Activated naive CD4-positive, alpha-beta T cell treated with anti-CD3 and anti-CD28 coated beads, Interleukin-2, amount 10 ng/mL, durations not matched to agents 7 days and 5 days (primary cell): ENCODE data around the gene RALA.

Experiments used
- CTCF ChIA-PET: fragments of 350-600 bp; sonication (Branson Sonifier 250); formaldehyde crosslinking; loops from one replicate; lab custom pipeline; 2021; ENCODE audit warnings: antibody characterized with exemption; lab: Charles Lee
- DNase-seq: peaks from one replicate; pipeline ENCODE4 v3.0.0-alpha.2; 2020
- H3K27ac Mint-ChIP-seq: one replicate; pipeline ENCODE4 v1.8.0; 2021; ENCODE audit warnings: mild to moderate bottlenecking, moderate library complexity, mixed read lengths
- H3K27me3 Mint-ChIP-seq: one replicate; pipeline ENCODE4 v1.8.0; 2021; ENCODE audit warnings: mild to moderate bottlenecking, mixed read lengths
- H3K36me3 Mint-ChIP-seq: one replicate; pipeline ENCODE4 v1.8.0; 2021; ENCODE audit warnings: mixed read lengths
- H3K4me1 Mint-ChIP-seq: one replicate; pipeline ENCODE4 v1.8.0; 2021; ENCODE audit warnings: mixed read lengths
- H3K4me3 Mint-ChIP-seq: one replicate; pipeline ENCODE4 v1.8.0; 2021; ENCODE audit warnings: mild to moderate bottlenecking, moderate library complexity, mixed read lengths
- H3K9me3 Mint-ChIP-seq: one replicate; pipeline ENCODE4 v1.8.0; 2021; ENCODE audit warnings: mixed read lengths

The RALA gene

DNA sequence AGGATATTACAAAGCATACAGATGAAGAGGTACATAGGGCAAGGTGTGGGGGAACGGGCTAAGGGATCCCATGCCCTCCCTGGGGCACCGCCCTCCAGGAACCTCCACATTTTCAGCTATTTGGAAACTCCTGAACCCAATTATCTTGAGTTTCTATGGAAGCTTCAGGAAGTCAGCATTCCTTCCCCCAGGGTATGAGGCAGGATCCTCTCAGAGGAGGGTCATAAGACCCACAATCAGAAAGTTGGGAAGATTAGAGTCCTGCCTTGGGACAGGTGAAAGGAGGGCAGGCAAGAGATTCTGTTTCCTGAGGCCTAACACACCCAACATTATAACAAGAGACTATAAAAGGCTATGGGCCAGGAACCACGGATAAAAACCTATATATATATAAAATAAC, 98.0 kb downstream of the RALA start:
- no peak overlapping the region for H3K4me3 Mint-ChIP-seq
- peaks cover under 1% of the 10 kb centered on the region for H3K27me3 Mint-ChIP-seq
- DNase-seq, result no peak
- H3K4me1 Mint-ChIP-seq, result no peaks in the 10 kb centered on the region
- CTCF ChIA-PET, result no interaction called here
- H3K36me3 Mint-ChIP-seq, result no peaks in the 10 kb centered on the region
- H3K27ac Mint-ChIP-seq, result no peak overlapping the region
- H3K9me3 Mint-ChIP-seq, result peaks cover 5% of the 10 kb centered on the region

DNA sequence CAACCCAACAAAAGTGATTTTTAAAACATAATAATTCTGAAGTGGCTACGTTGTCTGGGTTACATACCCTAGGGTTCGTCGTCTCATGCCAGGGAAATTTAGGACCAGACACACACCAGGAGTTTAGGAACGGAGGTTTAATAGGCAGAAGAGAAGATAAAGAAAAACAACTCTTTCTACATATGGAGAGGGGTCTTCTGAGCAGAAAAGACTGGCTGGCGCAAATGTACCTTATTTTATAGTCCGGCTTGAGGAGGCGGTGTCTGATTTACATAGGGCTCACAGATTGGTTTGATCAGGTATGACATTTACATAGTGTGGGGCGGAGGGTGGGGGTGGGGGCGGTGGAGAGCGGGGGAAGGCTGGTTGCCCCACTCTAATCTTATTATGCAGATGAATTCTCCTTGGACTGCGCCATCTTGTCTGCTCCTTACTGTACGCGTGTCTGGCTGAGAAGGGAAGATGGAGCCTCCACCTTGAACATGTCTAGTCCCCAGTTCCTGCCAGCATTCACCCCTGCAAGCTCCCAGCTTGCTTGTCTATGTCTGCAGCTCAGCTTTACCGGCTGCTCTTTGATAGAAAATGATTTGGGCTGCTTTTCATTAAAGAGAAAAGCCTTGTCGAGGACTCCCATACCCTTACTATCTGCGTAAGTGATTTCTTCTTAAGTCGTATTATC, 98.7 kb downstream of the RALA start:
- Mint-ChIP-seq H3K4me1 (no peaks in the 10 kb centered on the region), H3K27me3 (peaks cover 4% of the 10 kb centered on the region), H3K27ac (no peak overlapping the region), H3K4me3 (no peak overlapping the region), H3K9me3 (no peaks in the 10 kb centered on the region), H3K36me3 (no peaks in the 10 kb centered on the region)
- no peak for DNase-seq
- CTCF ChIA-PET, result no interaction called here

DNA sequence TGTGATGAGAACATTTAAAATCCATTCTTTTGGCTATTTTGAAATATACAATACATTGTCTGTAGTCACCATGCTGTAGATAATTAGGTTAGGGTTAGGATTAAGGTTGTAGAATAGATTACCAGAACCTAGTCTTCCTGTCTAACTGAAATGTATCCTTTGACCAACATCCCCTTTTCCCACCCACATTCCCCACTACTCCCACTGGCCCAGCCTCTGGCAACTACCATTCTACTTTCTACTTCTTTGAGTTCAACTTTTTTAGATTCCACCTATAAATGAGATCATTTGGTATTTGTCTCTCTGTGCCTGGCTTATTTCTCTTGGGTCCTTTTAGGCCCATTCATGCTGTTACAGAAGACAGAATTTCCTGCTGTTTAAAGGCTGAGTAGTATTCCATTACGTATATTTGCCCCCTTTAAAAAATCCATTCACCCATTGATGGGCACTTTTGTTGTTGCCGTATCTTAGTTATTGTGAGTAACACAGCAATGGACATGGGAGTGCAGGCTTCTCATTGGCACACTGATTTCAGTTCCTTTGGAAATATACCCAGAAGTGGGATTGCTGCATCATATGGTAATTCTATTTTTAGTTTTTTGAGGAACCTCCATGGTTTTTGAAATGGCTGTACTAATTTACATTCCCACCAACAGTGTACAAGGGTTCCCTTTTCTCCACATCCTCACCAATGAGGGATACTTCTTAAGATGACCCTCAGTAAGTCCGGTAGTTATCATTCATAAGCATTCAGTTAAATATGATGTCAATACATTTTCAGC, 104.0 kb downstream of the RALA start:
- Mint-ChIP-seq H3K27ac (no peak overlapping the region), H3K36me3 (no peaks in the 10 kb centered on the region)
- CTCF ChIA-PET, result no interaction called here

DNA sequence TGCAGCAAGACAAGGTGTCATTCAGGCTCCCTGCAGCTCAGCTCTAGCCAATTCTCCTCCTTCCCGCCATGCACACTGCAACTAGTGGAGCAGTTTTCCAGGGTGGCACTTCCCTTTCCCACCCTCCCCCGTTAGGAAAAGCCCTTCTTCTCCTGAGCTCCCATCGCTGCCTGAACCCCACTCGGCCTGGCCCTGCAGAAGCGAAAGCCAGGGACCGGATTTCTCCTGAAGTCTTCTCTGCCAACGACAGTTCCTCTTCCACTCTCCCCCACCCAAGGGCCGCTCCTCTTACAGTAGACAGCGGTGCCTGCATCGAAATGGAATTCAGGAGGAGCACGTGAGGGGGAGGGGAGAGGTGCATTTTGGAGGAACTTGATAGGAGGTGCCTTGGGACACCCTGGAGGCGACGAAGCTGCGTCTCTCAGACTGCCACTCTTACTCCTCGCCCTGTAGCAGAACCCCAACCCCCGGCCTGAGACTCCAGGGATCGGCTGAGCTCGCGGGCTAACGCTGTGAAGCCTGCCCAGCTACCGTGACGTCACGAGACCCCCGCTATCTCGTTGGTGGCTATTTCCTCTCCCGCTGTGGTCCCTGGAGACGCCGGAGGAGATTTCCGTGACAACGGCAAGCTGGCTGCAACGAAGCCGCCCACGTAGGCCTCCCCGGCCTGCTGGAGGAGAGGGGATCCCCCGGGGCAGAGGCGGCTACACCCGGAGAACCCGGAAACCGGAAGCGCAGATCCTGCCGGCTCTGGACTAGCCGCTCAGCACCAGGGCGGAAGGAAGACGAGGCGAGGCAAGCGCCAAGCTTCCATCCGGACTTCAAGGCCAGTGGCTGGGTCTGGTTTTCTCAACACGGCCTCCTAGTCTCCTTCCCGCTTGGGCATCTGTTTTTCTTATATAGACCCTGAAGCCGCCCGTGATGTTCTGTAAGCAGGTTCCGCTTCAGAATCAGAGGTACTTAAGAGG, 109.7 kb downstream of the RALA start:
- Mint-ChIP-seq H3K4me3 (peak overlapping the region; percentile 79), H3K9me3 (no peaks in the 10 kb centered on the region)
- CTCF ChIA-PET, result interaction anchor here (0.7 to 6.3 kb wide), 6 partner anchors 11 to 402 kb away, joined by 3 to 56 read pairs (median 4); partner anchors contain the start of genes RALA and SUGCT

More for the DNA sequence above, 104.0 kb downstream of the RALA start:
- Mint-ChIP-seq H3K9me3 (no peaks in the 10 kb centered on the region), H3K4me1 (peaks cover 9% of the 10 kb centered on the region), H3K4me3 (no peak overlapping the region), H3K27me3 (peaks cover 10% of the 10 kb centered on the region)
- no peak for DNase-seq

DNA sequence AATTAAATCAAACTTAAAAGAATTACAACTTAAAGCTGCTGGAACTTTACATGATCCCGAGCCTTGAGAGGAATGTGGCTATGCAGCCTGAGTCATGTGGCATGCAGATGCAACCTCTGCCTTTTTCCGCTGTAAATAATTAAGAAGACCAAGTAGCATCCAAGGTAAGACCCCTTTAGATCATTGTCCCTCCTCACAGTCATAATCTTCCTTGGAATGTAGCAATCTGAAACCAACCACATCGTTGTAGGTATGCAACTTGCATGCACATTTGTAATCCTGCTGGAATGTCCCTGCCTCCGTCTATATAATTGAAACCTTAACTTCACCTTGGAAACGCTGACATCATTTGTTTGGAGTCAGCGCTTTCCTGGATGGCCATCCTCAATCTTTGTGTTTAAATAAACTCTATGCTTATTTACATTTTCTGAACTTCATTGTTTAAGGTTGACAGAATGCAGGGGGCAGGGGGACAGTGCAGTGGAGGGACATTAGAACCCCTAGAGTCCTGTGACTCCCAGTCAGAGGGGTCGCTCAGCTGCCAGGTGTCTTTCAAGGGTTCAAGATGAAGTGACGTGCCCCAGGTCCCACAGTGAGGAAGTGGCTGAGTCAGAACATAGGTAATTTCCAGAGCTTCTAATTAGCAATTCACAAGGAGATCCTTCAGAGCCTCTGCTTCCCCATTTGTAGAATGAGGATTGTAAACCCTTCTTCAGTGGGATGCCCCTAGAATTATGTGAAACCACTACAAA, 110.7 kb downstream of the RALA start:
- Mint-ChIP-seq H3K4me1 (peaks cover 52% of the 10 kb centered on the region), H3K27ac (peak overlapping the region; percentile 90), H3K36me3 (peaks cover 2% of the 10 kb centered on the region), H3K27me3 (peaks cover 8% of the 10 kb centered on the region), H3K9me3 (no peaks in the 10 kb centered on the region), H3K4me3 (peak overlapping the region; percentile 79)
- no peak for DNase-seq
- CTCF ChIA-PET, result interaction anchor here (0.5 to 6.3 kb wide), 7 partner anchors 11 to 401 kb away, joined by 3 to 56 read pairs (median 3); partner anchors contain the start of gene SUGCT

More for the DNA sequence above, 109.7 kb downstream of the RALA start:
- peak overlapping the region; percentile 90 for H3K27ac Mint-ChIP-seq
- DNase-seq, result peak; percentile 95
- H3K27me3 Mint-ChIP-seq, result peaks cover 14% of the 10 kb centered on the region
- H3K4me1 Mint-ChIP-seq, result peaks cover 52% of the 10 kb centered on the region
- peaks cover 1% of the 10 kb centered on the region for H3K36me3 Mint-ChIP-seq

DNA sequence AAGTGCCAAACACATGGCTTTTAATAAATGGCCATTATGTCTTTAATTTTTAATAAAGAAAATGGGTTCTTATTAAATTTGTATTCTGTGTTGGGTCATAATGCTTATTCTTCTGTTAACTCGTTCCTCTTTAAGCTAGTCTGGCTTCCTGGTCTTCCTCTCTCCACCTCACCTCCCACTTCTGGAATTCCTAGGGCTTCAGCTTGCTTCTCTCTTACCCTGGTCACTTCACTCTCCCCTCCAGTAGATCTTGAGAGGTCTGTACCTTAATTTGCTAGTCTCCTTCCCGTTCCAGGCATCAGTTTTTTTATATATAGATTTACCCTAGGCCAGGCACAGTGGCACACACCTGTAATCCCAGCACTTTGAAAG, 111.2 kb downstream of the RALA start:
- Mint-ChIP-seq H3K9me3 (no peaks in the 10 kb centered on the region), H3K4me1 (peaks cover 52% of the 10 kb centered on the region), H3K36me3 (peaks cover 2% of the 10 kb centered on the region)

DNA sequence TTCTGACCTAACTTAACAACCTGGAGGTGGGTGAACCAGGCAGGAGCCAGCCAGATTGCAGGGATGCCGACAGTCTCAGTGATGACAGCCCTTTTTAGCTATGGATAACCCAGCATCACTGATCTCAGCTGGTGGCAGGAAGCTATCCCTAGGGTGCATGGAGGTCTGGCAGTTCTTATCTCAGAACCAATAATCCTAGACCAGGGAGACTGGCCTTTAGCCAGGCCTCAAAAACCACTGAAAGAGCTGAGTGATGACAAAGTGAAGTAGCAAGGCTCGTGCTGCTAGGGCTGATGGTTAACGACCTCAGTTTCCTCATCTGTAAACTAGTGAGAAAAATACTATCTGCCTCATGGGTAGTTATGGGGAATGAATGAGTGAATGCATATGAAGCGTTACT, 112.5 kb downstream of the RALA start:
- no peak for DNase-seq
- Mint-ChIP-seq H3K9me3 (no peaks in the 10 kb centered on the region), H3K4me1 (peaks cover 52% of the 10 kb centered on the region), H3K4me3 (no peak overlapping the region), H3K27me3 (peaks cover 8% of the 10 kb centered on the region), H3K27ac (no peak overlapping the region), H3K36me3 (peaks cover 2% of the 10 kb centered on the region)
- CTCF ChIA-PET, result interaction anchor here (0.9 to 6.3 kb wide), 4 partner anchors 9 to 157 kb away, joined by 3 to 56 read pairs (median 22); no protein-coding TSS in a partner anchor

More for the DNA sequence above, 111.2 kb downstream of the RALA start:
- no peak for DNase-seq
- Mint-ChIP-seq H3K27ac (no peak overlapping the region), H3K4me3 (peak overlapping the region; percentile 55), H3K27me3 (peaks cover 8% of the 10 kb centered on the region)
- CTCF ChIA-PET, result interaction anchor here (1.0 to 6.3 kb wide), 4 partner anchors 10 to 156 kb away, joined by 3 to 56 read pairs (median 22); no protein-coding TSS in a partner anchor

DNA sequence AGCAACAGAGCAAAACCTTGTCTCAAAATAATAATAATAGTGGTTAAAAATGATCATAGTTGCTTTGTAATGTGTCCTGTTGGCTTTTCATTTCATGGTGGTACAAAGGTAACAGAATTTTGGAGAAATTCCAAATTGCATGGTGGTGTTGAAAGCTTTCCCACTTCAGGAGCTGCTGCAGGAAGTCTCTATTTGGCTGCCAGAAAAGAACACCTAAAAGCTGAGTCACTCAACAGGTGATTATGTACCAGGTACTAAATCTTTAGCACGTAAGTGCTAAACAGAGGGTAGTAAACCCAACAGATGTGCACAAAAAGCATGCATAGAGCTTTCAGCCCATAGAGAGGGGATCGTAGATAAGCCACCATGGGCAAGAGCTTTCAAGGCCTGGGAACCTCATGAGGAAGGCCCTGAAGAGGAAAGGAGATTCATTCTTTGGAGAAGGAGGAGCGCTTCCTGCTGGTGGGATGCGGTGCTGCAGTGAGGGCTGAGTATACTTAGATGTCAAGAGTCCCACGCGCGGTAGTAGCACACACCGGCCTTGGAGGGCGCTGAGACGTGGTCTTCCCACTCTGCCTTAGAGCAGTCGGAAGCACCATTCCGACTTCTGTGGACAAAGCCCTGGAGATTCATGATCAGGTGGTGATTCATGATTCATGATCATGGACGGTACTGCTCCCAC, 118.7 kb downstream of the RALA start:
- Mint-ChIP-seq H3K27me3 (no peaks in the 10 kb centered on the region), H3K27ac (no peak overlapping the region)

DNA sequence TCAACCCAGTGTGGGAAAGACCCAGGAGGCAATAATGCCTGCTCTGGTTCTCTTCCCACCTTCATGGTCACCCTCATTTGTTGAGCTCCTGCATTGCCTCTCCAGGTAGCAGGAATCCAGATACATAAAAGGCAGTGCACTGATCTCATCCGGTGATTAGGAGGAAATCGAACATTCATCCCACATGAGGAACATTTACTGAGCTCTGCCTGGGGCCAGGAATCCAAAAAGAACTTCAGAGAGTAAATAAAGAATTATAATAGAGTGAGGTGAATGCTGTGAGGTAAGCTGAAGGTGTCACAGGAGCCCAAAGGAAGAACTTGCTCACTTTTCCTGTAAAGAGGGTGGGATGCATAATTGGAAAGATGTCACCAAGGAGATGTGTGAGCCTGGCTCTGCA, 121.2 kb downstream of the RALA start:
- CTCF ChIA-PET, result interaction anchor here (0.7 to 15.6 kb wide), 4 partner anchors 11 to 166 kb away, joined by 3 to 420 read pairs (median 30); no protein-coding TSS in a partner anchor
- Mint-ChIP-seq H3K4me1 (peaks cover 6% of the 10 kb centered on the region), H3K4me3 (no peak overlapping the region), H3K27me3 (no peaks in the 10 kb centered on the region), H3K9me3 (no peaks in the 10 kb centered on the region), H3K27ac (no peak overlapping the region), H3K36me3 (peaks cover 4% of the 10 kb centered on the region)
- DNase-seq, result no peak

More for the DNA sequence above, 118.7 kb downstream of the RALA start:
- DNase-seq, result peak; percentile 67
- H3K4me1 Mint-ChIP-seq, result peaks cover 11% of the 10 kb centered on the region
- H3K4me3 Mint-ChIP-seq, result no peak overlapping the region
- CTCF ChIA-PET, result interaction anchor here (0.7 to 15.6 kb wide), 8 partner anchors 9 to 946 kb away, joined by 3 to 420 read pairs (median 6); no protein-coding TSS in a partner anchor
- no peaks in the 10 kb centered on the region for H3K9me3 Mint-ChIP-seq
- peaks cover 5% of the 10 kb centered on the region for H3K36me3 Mint-ChIP-seq

DNA sequence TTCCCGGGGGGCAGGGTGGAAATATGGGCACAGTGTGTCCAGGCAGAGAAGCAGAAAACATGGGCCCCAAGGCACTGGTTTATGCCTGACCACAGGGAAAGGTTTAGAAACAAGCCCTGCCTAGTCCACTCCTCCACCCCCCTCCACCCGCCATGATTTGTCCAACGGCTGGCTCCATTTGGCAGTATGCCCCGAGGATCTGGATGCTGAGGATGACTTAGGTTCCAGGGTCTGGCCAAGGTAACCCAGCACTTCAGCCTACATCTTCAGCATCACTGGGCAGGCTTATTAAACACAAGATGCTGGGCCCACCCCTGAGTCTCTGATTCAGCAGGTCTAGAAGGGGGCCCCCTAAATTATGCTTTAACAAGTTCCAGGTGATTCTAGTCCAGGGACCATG, 121.9 kb downstream of the RALA start:
- no peak for DNase-seq
- H3K4me1 Mint-ChIP-seq, result peaks cover 6% of the 10 kb centered on the region
- no peak overlapping the region for H3K4me3 Mint-ChIP-seq
- peaks cover 4% of the 10 kb centered on the region for H3K36me3 Mint-ChIP-seq
- H3K27ac Mint-ChIP-seq, result no peak overlapping the region
- CTCF ChIA-PET, result interaction anchor here (0.8 to 15.6 kb wide), 7 partner anchors 12 to 167 kb away, joined by 3 to 420 read pairs (median 3); no protein-coding TSS in a partner anchor
- H3K9me3 Mint-ChIP-seq, result no peaks in the 10 kb centered on the region
- no peaks in the 10 kb centered on the region for H3K27me3 Mint-ChIP-seq

DNA sequence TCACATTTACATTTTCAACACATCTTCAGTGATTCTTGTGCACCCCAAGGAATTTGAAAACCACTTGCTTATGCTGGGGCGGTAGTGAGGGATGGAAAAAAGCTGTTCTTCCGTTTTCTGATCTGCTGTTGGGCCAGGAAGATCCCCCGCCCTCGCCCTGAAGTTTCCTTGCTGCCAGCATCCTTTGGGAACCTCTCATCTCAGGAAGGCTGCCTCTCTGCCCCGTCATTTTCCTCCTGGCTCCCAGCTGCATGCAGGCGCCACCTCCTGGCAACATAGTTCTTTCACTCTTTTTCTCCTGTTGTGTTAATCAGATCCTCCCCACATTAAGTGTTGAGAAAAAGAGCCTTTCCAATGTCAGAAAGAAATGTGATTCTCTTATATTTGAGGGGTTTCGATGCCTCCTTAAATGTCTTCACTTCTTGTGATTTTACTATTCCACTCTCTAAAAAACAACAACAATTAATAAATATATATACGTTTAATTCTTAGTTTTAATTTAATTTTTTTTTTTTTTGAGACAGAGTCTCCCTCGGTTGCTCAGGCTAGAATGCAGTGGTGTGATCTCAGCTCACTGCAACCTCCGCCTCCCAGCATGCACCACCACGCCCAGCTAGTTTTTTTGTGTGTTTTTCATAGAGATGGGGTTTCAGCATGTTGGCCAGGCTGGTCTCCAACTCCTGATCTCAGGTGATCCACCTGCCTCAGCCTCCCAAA, 122.9 kb downstream of the RALA start:
- H3K4me3 Mint-ChIP-seq, result no peak overlapping the region
- H3K36me3 Mint-ChIP-seq, result peaks cover 4% of the 10 kb centered on the region
- CTCF ChIA-PET, result interaction anchor here (0.6 to 15.6 kb wide), 9 partner anchors 9 to 168 kb away, joined by 3 to 420 read pairs (median 3); no protein-coding TSS in a partner anchor
- DNase-seq, result peak; percentile 73
- no peaks in the 10 kb centered on the region for H3K9me3 Mint-ChIP-seq
- H3K4me1 Mint-ChIP-seq, result peaks cover 6% of the 10 kb centered on the region
- H3K27me3 Mint-ChIP-seq, result no peaks in the 10 kb centered on the region
- H3K27ac Mint-ChIP-seq, result no peak overlapping the region

DNA sequence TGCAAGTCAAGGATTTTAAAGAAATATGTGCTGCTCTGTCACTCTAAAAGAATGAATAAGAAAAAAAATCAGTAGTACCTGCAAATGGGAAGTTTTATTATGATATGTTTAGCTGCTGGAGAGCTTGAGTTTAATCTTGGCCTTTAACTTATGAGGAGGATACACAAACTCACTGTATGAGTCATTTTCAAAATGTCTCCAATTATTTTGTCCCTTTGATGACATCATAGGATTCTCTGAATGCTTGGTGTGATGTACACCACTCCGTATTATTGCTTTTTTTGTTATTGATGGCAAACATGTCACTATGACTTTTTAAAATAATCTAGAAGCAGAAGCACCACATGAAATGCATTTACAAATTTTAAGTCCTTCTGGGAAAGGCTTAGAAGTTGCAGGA, 125.8 kb downstream of the RALA start:
- no peak for DNase-seq

More for the DNA sequence above, 125.8 kb downstream of the RALA start:
- Mint-ChIP-seq H3K9me3 (peaks cover 5% of the 10 kb centered on the region), H3K27ac (no peak overlapping the region), H3K4me1 (peaks cover 6% of the 10 kb centered on the region), H3K36me3 (peaks cover 5% of the 10 kb centered on the region), H3K27me3 (no peaks in the 10 kb centered on the region), H3K4me3 (no peak overlapping the region)
- CTCF ChIA-PET, result interaction anchor here (15.6 kb wide), 1 partner anchor 171 kb away, joined by 420 read pairs; no protein-coding TSS in a partner anchor
